Activated T-cell treated with anti-CD3 and anti-CD28 coated beads, Interleukin-2, amount 50 U/mL, for 48 hours (primary cell): Measurements from ENCODE around the gene UBE2S.
A peak's percentile ranks its signal among the peaks of the same experiment; 100 is the strongest.
"Not testable (repeated sequence)": the region's sequence is repeated elsewhere in the genome, so short reads cannot be mapped to it uniquely, and the experiment has no call there.

Experiments used
- DNase-seq, 2 experiments: peaks; one replicate each; pipeline ENCODE4 v3.0.0-alpha.2; 2020

Gene UBE2S

DNA sequence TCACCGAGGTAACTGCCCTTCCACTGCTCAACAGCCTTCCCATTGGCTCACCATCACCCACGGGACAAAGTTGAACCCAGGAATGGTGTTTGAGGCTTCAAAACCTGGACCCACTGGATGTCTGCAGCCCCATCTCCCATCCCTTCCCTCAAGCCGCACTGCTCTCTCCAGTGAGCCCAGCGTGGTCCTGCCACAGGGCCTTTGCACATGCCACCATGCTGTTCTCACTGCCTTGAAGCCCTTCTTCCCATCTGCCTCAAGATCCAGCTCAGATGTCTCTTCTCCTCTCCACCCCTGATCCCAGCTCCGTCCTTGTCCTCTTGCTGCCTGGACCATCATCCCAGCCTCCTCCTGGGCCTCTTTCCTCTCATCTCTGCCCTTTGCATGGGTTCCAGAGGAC is 31.5 kb upstream of the UBE2S start:
- DNase-seq, result no peak

DNA sequence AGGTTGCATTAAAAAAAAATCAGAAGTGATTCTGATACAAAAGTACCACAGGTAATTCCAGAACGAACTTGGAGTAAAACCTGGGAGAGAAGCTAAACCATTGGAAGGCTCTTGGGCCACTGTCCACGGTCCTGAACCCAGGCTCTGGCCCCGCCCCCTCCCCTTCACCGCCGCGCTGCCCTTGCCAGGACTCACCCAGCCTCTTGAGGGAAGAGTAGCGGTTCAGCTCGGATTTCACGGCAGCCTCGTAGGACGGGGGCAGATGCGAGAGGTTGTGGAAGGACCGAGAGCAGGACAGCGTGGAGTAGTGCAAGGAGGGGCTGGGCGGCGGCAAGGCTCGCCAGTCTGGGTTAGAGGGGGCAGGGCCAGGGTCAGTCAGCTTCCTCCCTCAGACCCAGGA is 29.8 kb upstream of the UBE2S start:
- no peak for DNase-seq

DNA sequence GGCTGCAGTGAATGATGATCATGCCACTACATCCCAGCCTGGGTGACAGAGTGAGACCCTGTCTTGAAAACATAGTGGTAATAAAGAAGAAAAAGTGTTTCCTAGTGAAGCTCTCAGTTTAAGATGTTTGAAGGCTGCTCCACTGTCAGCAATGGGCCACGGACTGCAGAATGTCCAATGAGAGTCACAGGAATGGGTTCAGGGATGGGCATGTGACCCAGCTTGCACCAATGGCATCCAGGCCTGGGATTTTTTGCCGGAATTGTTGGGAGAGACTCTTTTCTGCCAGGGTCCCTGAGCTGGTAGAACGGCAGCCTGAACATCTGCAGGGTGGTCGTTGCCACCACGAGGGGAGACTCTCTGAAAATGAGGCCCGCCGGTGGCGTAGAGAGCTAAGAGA is 29.3 kb upstream of the UBE2S start:
- DNase-seq, result no peak

DNA sequence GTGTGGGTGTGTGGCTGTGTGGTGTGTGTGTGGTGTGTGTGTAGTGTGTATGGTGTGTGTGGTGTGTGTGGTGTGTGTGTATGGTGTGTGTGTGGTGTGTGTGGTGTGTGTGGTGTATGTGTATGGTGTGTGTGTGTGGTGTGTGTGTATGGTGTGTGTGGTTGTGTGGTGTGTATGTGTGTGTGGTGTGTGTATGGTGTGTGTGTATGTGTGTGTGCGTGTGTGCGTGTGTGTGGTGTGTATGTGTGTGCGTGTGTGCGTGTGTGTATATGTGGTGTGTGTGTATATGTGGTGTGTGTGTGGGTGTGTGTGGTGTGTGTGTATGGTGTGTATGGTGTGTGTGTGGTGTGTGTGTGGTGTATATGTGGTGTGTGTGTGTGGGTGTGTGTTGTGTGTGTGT is 27.4 kb upstream of the UBE2S start:
- no peak for DNase-seq

DNA sequence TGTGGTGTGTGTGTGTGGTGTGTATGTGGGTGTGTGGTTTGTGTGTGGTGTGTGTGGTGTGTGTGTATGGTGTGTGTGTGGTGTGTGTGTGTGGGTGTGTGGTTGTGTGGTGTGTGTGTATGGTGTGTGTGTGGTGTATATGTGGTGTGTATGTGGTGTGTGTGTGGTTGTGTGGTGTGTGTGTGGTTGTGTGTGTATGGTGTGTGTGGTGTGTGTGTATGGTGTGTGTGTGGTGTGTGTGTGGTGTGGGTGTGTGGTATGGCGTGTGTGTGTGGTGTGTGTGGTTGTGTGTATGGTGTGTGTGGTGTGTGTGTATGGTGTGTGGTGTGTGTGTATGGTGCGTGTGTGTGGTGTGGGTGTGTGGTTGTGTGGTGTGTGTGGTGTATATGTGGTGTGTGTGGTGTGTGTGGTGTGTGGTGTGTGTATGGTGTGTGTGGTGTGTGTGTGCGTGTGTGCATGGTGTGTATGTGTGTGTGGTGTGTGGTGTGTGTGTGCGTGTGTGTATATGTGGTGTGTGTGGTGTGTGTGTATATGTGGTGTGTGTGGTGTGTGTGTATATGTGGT is 26.9 kb upstream of the UBE2S start:
- no peak for DNase-seq

DNA sequence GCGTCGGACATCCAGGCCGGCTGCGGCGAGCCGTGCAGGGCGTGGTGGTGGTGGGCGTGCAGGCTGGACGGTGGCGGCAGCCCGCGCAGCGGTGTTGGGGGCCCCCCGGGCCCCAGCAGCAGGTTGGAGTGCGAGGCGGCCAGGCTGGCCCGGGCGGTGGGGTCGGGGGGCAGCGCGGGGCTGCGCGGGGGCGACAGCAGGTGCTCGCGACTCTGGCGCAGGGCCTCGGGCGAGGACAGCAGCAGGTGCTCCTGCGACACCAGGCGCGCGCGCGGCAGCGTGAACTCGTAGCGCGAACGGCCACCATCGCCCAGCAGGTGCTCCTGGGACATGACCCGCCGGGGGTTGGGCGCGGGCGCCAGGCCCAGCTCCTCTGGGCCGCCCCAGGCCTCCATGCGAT is 25.7 kb upstream of the UBE2S start:
- no peak for DNase-seq

DNA sequence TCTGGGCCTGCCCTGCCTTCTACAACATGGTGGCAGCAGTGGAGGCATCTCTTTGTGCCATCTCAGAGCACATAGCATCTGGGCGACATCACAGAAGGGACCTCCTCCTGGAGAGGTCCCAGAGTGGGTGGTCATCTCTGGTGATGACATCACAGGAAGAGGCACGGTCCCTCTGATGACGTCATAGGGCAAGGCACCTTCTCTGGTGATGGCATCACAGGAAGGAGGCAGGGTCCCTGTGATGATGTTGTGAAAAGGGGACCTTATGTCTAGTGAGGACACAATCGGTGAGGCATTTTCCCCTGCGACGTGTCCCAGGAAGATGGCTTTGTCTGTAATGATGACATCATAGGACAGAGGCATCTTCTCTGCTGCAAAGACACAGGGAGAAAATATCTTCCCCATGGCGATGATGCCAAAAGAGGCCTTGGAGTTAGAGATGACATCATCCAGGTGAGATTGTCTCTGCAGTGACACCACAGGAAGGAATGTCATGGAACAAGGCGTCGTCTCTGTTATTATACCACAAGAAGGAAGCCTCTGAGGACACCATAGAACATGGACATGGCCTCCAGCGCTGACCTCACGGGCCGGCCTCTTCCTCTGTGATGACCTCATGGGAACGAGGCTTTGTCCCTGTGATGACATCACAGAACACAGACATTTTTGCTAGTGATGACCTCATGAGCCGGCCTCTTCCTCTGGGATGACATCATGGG is 24.8 kb upstream of the UBE2S start:
- no peak for DNase-seq

DNA sequence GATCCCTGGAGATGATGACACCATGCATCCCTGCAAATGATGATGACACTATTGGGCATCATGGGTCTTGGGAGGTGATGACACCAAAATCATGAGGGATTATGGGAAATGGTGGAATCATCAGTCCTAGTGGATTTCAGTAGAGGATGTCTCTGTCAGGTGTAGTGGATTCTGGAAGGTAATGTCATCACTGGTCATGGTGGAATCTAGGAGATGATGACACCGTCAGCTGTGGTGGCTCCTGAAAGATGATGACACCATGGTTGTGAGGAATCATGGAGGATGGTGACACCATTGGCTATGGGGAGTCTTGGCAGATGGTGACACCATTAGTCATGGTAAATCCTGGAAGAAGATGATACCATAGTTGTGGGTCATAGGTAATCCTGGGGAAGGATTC is 23.6 kb upstream of the UBE2S start:
- no peak for DNase-seq

DNA sequence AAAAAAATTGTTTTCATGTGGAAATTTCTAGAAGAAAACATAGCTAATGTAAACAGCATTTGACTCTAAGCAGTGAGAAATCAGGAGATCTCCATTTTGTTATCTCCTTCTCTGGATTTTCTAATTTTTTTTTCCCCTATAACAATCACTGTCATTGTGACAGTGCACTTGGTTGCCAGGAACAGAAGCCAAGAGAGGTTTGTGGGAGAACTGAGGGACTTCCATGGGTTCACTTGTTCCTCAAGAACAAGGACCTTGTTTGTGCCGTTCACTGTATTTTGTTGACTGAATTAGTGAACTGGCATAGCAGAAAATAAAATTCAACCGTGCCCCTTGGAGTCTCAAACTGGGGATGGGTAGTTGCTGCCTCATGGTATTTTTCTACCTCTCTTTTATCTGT is 18.5 kb upstream of the UBE2S start:
- no peak for DNase-seq

DNA sequence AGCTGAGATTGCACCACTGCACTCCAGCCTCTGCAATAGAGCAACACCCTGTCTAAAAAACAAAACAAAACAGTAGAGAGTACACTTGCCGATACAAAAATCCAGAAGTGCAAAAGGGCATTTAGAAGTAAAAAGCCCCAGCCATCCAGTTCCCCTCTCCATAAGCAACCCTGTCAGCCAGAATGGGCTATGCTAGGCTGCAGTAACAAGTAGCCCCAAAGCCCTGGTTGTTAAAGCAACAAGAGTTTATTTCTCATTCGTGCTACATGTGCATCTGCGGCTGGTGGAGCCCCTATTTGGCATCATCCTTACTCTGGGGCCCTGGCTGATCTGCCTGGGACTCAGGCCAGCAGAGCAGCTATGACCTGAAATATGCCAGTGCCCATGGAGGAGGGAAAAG is 16.9 kb upstream of the UBE2S start:
- no peak for DNase-seq

DNA sequence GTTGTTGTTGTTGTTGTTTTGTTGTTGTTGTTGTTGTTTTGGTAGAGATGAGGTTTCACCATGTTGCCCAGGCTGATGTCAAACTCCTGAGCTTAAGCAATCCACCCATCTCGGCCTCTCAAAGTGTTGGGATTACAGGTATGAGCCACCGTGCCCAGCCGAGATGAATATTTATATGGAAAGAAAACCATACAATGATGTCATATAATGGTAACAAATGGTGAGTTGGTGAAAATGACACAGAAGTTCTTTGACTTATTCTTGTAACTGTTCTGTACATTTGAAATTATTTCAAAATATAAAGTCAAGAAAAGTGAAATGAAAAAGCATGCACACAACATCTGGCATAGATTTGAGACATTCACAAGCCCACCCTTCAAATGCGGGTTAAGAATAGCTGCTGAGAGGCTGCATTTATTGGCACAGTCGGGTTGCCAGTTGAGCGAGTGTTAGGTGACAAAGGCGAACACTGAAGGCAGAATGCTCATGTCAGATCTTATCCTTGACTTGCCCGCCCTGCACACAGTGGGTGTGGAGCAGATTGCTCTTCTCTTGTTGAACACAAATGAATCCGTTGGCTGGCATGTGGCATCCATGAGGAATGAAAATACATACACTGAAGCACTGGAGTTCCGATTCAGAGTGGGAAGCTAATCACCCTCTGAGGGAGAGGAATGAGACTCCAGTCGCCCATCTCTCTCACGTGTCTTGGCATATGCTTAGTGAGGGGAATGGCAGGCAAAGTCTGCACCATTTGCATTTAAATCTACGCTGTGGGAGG is 15.8 kb upstream of the UBE2S start:
- DNase-seq, result no peak

DNA sequence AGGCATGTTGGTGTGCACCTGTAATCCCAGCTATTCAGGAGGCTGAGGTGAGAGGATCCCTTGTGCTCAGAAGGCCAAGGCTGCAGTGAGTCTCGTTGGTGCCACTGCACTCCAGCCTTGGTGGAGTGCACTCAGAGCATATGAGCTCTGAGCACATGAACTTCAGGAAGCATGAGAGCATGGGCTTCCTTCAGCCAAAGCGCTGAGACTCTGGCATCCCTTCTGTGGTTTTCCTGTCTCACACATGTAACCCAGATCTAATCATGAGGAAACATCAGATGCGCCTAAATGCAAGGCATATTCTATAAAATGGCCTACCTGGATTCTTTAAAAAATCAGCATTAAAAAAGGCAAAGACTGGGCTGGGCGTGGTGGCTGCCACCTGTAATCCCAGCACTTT is 13.7 kb upstream of the UBE2S start:
- not testable (repeated sequence) for DNase-seq

DNA sequence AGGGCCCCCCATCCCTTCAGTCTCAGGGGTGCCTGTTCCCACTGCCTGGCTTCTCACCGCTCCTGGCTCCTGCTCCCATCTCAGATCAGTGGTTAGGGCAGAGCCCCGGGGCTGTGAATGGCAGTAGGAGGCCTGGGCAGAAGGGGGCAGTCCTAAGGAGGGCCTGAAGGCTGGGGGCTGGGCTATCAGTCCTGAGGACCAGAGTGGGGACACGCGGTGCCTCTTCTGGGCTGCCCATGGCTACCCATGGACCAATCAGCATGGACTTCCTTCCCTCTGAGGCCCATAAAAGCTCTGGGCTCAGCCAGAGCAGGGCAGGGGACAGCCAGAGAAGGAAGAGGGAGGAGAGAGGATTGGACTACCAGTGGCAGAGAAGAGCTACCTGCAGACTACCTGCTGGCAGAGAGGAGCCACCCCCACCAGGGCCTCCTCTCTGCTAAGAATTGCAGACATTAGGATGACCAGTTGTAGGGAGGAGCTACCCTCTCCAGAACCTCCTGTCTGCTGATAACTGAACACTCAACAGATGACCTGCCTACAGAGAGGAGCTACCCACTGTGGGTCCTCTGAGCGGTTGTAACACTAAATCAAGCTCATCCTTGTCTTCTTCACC is 12.1 kb upstream of the UBE2S start:
- DNase-seq, result no peak

DNA sequence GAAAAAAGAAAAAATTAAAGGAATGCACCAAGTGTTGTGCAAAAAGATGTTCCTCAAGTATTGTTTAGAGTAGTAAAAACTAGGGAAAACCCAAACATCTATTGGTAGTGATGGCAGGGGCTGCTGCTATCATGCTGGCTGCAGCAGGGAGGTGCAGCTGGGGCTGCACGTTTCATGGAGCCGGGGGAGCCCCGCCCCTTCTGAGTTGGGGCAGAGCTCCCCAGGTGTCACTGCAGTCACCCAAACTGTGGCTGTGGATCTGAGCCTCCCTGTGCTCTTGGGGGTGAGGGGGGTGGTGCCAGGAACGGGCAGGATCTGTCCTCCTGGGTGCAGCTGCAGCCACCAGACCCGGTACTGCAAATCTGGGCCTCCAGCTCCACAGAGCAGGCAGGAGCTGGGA is 11.5 kb upstream of the UBE2S start:
- DNase-seq, result no peak

DNA sequence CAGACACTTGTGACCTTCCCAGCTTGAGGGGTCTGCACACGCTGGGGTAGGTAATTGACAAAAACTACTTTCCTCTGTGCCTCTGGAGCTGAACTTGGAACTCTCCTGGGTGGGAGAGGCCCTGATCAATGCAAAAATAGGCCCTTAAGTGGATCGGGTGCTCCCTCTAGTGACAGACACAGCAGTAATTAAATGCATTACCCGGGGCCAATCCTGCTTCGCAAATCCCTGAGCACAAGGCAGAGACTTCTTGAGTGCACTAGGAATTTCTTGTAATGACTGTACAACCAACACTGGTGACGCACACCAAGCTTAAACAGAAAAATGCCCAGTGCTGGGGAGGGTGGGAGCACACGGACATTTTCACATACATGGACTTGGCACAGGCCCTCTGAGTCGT is 10.6 kb upstream of the UBE2S start:
- peak; percentile 56 to 60 for DNase-seq

DNA sequence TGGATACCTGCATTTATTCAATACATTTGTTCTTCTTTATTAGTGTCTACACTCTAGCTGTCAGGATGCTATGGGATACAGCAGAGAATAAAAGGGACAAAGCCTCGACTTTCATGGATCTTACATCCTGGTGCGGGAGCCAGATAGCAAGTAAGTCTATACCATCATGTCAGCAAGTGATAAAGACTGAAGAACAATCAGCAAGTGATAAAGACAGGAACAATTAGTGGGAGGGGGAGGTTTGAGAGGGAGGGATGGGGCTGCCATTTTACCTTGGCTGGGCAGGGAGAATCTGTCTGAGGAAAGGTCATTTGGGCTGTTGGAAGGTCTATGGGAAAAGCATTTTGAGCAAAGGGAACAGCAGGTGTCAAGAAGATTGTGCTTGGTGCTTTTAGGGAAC is 2.6 kb upstream of the UBE2S start:
- DNase-seq, result no peak

DNA sequence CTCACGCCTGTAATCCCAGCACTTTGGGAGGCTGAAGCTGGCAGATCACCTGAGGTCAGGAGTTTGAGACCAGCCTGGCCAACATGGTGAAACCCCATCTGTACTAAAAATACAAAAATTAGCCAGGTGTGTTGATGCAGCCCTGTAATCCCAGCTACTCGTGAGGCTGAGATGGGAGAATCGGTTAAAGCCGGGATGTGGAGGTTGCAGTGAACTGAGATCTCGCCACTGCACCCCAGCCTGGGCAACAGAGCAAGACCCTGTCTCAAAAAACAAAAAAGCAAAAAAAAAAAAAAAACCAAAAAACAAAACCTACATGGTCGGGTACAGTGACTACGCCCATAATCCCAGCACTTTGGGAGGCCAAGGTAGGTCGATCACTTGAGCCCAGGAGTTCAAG is 1.6 kb upstream of the UBE2S start:
- not testable (repeated sequence) for DNase-seq

DNA sequence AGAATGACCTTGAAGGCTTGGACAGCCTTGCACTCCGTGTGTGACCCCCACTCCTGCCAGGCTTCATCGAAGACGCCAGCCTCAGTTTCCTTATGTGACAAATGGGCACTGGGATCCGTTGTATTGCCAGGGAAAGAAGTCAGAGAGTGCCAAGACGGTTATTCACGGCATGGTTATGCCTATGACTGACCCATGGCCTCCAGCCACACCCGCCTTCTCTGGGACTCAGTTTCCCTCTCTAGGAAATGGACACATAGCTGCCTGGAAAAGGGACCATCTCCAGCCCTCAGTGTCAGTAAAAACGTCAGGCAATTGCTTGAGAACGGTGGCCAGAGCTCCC is 915 bp upstream of the UBE2S start:
- no peak for DNase-seq

DNA sequence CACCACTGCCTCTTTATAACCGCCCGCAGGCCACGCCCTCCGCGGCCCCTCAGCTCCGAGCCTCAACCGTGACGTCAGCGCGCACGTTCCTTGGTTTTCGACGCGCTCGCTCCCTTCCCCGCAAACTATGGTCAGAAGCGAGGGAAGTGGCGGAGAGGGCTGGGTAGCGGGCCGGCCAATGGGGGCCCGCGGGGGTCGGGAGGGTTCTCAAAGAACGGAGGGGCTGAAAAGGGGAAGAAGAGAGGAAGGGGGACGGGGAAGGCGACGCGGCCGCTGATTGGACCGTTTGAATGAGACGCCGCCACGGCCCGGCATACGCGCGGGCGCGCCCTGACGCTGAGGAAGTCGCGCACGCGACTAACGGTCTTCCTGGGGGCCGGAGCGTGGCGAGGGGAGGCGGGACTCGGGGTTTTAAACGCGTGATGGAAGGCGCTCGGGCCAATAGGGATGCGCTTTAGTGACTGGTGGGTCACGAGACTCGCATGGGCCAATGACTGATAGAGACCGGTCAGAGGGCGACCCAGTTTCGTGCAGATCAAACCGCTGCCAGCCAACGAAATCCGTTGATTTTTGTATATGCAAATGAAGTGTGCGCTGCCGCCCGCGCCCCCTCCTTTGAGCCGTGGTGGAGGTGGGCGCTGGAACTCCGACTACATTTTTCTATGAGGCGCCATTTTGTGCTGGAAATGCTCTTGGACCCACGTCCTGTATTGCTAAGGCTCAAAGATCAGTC is 378 bp upstream of the UBE2S start:
- DNase-seq, result peak; percentile 96

DNA sequence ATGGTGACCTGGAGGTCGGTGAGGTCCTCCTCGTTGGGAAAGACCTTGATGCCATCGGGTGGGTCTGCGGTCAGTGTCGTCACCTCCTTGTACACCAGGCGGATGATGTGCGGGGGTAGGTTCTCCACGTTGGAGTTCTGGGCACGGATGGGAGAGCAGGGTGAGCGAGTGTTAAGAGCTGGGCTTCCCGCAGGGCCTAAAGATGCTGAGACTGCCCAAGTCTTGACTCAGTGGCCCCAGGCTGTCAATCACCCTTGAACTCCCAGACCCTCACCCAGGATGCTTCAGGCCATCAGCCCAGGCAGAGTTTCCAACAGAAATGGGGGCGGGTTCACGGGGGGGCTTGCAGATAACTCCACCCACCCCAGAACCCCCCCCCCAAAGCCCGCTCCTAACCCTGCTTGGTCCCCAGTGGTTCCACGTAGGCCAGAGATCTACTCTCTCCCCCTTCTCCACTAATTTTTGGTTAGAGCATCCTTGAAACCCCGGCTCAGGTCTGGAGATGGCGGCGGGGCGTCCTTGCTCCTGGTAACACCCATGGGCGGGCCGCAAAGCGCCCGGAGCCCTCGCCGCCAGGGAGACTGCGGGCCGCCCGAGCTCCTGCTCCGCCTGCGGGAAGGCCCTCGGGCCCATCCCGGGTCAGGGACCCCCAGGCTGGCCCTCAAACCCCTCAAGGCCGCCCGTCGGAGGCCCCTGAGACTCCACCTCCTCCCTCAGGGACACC is 600 bp downstream of the UBE2S start:
- DNase-seq, result peak in 1 of 2 experiments; percentile 34

DNA sequence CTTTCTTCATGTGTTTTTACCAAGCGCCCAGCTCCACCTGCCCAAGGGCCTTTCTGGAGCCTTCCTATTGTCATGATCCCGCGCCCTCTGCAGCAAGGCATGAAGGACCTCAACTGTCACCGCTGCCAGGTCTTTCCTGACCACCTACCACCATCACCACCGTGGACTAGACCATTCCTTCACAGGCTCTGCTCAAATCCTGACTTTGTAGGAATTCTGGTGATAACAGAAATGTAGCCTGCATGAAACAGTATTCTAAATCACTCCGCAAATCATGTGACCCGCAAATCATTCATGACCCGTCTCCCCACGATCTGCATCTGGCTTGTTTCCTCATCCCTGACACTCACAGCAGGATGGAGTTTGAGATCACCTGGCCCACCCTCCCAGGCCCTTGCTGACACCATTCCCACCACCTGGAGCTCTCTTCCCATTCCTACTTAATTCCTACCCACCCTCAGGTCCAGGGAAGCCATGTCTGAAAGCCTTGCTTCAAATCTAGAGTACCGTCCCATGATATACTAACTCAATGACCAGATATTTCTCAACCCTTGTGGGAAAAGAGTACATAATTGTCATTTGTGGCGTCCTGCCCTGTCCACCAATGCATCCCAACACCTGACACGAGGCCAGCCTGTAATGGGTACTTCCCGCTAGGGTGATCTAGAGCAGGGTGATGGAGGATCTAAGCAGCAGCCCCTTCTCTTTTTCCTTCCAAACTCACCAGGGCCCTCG is 1.3 kb downstream of the UBE2S start:
- DNase-seq, result no peak

DNA sequence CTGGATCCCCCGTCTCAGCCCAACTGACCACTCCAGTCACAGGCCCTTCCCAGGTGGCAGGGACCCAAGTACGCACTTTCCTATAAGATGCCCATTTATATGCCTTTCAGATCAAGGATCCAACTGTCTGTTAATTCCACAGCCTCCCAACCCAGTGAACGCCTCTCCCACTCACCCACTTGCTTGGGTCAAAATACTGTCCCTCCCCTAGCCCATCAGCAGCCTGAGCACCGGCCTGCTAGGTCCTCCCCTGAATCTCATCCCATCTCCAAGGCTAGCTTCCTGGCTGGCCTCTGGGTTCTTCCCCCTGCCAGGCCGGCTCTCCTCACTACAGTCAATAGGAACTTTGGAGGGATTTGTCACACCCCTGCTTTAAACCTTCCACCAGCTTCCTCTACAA is 1.9 kb downstream of the UBE2S start:
- no peak for DNase-seq
